GM10266 (cell line): ENCODE measurements around the gene ARHGAP23.

Source experiments
- DNase-seq: peaks from one replicate; pipeline ENCODE4 v3.0.0; 2012; ENCODE audit errors: extremely low spot score
- TF ChIP-seq, protein P1 (sequence below): IDR thresholded peaks from 2 replicates; pipeline ENCODE4 v1.5.1; 2012; ENCODE audit warnings: mild to moderate bottlenecking, low read depth; ENCODE audit not compliant: control insufficient read depth, insufficient read depth; ENCODE audit errors: missing control alignments

ARHGAP23 gene

DNA sequence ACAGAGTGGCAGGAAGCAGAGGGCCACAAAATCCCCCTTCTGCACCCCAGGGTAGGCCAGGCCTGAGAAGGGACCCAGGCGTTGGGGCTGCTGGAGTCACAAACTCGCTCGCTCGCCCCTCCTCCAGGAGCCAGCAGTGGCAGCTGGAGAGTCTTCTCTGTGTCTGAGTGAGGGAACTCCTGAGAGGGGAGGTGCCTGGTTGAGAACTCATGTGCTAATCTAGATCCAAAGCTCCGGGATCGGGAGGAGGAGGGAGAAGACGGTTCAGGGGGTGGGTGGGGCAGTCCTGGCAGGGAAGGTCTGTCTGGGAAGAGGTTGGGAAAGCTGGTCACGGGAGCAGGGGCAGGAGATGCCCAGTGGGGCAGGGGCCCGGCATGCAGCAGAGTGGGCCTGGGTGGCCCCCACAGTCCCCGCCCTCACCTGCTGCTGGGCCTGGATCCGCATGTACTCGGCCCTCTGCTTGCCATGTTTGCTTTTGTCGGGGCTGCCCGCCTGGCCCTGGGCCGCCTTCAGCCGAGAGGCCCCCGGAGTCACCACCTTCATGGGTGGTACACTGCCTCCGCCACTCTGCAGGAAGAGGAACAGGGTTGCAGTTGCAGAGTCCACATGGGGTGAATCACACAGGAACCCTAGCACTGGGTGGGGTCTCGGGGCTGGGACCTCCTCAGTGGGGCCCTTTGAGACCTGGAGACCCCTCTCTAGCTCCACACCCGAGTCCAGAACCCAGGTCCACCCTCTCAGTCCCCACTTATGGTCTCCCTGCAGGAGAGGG lies 115.3 kb downstream of the ARHGAP23 start:
- no peak for DNase-seq
- TF ChIP-seq, protein P1, sequence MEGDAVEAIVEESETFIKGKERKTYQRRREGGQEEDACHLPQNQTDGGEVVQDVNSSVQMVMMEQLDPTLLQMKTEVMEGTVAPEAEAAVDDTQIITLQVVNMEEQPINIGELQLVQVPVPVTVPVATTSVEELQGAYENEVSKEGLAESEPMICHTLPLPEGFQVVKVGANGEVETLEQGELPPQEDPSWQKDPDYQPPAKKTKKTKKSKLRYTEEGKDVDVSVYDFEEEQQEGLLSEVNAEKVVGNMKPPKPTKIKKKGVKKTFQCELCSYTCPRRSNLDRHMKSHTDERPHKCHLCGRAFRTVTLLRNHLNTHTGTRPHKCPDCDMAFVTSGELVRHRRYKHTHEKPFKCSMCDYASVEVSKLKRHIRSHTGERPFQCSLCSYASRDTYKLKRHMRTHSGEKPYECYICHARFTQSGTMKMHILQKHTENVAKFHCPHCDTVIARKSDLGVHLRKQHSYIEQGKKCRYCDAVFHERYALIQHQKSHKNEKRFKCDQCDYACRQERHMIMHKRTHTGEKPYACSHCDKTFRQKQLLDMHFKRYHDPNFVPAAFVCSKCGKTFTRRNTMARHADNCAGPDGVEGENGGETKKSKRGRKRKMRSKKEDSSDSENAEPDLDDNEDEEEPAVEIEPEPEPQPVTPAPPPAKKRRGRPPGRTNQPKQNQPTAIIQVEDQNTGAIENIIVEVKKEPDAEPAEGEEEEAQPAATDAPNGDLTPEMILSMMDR, result no peak

DNA sequence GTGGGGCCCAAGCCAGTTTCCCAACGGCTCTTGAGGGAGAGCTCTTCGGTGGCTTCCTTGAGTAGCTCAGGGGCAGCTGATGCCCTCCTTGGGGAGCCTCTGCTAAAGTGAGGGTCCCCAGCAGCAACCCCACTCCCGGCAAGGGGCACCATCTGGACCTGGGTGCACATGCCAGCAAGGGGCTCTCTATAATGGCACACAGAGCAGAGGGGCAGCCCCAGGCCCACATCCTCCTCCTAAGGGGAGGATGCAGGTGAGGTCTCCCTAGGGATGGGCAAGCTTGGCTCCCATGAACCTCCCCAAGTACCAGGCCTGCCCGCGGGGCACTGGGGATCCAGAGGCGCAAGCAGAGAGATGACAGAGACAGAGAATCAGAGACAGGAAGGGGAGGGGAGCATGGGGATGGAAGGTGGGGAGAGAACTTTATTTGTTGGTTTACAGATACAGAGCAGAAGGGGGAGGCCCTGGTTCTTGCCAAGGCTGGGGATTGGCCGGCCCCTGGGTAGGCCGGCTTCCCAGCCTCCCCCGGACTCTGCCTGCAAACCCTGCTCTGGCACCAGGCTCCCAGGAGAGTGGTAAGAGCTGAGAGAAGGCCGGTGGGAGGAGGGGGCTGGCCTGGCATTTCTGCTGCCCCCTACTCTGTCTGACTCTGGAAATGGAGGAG lies 116.0 kb downstream of the ARHGAP23 start:
- TF ChIP-seq, protein P1, result no peak
- no peak for DNase-seq

DNA sequence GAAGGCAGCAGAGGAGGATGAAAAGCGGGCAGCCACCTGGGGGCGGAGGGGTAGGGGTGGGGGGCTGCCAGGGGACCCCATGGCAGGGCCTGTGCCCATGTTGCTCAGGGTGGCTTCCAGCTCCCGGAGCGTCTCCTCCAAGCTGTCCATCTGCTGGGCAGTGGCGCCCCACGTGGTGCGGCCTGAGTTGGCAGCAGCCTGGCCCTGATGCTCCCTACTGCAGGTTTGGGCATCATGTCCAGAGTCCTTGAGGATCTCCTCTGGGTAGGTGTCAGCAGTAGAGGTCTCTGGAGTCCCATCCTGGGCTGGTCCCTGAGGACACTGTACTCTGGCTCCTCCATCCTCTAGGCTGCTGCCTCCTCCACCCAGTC lies 116.6 kb downstream of the ARHGAP23 start:
- DNase-seq, result no peak
- TF ChIP-seq, protein P1, result no peak

DNA sequence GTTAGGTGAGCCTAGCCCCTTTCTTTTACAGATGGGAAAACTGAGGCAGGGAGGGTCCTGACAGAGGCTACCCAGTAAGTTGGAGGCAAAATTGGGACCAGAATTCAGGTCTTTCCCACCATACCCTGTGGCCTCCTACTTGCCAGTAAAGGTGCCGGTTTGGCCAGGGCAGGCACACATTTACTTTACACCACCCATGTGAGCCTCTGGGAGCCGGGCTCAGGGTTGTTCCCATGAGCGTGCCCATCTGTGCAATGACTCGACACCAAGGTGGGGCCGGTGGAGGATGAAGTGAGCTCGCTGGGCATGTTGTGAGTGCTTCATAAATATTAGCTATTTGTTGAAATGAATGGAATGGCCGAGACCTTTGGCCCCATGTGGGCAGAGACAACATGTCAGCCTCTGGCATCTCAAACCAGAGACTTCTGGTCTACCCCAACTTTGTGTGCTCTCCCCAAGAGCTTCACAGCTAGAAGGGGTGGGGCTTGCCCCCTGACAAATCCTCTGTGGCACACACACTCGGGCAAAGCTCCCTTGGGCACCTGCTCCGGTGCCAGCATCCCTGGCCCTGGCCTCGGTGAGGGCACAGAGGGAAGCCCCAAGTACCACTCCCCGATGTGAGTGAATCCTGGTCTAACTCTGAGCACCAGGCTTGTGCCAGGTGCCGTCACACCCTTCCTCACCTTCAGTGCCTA lies 117.4 kb downstream of the ARHGAP23 start:
- TF ChIP-seq, protein P1, result no peak

DNA sequence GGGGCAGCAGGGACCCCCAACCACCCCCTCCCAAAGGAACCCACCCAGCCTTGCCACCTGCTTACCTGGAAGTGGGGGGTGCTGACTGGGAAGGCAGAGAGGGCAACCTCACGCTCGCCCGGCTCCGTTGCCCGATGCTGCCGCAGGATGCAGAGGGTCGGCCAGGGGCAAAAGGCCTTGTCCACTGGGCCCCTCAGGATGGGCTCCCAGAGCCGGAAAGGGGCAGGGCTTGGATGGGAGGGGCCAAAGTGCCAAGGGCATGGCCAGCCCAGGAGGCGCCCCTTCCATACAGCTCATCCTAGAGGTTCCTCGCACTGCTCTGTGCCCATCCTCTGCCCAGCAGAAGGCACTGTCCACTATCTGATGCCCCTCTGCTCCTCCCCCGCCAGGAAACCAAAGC lies 118.1 kb downstream of the ARHGAP23 start:
- DNase-seq, result no peak
- TF ChIP-seq, protein P1, result no peak

More for the DNA sequence above, 117.4 kb downstream of the ARHGAP23 start:
- no peak for DNase-seq

DNA sequence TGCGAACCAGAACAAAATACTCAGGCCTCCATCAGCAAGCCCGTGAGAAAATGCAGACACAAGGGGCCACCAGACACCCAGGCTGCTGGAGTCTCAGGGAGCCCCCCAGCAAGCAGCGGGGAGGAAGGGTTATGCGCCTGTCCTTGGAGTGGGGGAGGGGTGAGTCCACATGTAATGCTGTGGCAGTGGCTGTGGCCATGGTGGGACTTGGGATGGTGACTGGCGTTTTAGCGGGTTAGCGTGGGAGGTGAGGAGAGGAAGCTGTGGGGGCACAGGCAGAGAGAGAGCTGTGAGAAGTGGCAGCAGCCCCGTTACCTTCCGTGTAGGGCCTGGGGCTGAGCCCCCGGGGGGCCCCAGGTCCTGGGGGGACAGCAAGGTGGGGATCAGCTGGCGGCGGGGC lies 119.2 kb downstream of the ARHGAP23 start:
- TF ChIP-seq, protein P1, result no peak
- no peak for DNase-seq
